ENCODE results near the gene SPPL3.

The SPPL3 gene

GRCh38 chr12:120835657-120836056, 68.5 kb downstream of the SPPL3 start:
- peaks cover 2% of the 10 kb centered on the region for H3K4me1 ChIP-seq (ENCODE audit: control insufficient read depth, low read depth, low read length)
- no peak overlapping the region for H4K8ac ChIP-seq (ENCODE audit: low read depth, low read length)
- H3K27me3 ChIP-seq (ENCODE audit: insufficient read depth, low read length, poor library complexity) = no peaks in the 10 kb centered on the region
- DNase-seq = no peak
- H2BK120ac ChIP-seq (ENCODE audit: low read depth, low read length) = no peak overlapping the region
- H3K56ac ChIP-seq (ENCODE audit: low read length) = no peak overlapping the region
- no CpG with 5 or more reads among the region's 1 CpG for WGBS (ENCODE audit: extremely low coverage, insufficient coverage, low lambda C conversion rate)
- H2AK5ac ChIP-seq (ENCODE audit: low read length) = no peak overlapping the region
- peaks cover 2% of the 10 kb centered on the region for H3K79me2 ChIP-seq (ENCODE audit: control insufficient read depth, insufficient read depth, low read length)
- H2BK5ac ChIP-seq (ENCODE audit: low read length) = no peak overlapping the region
- H3K4me2 ChIP-seq (ENCODE audit: low read length) = no peak overlapping the region
- H3K36me3 ChIP-seq (ENCODE audit: control insufficient read depth, insufficient read depth, low read length) = no peaks in the 10 kb centered on the region
- no peak overlapping the region for H3K27ac ChIP-seq (ENCODE audit: low read depth, low read length)
- no peak overlapping the region for H4K5ac ChIP-seq (ENCODE audit: low read length)
- H2BK15ac ChIP-seq (replicated peaks; ENCODE audit: low read depth) = no peak overlapping the region
- no peak overlapping the region for H3K23ac ChIP-seq (ENCODE audit: low read length)
- peaks cover 10% of the 10 kb centered on the region for H3K79me1 ChIP-seq (ENCODE audit: low read length)
- no peak overlapping the region for H3K4ac ChIP-seq (ENCODE audit: low read depth, low read length)
- H3K9ac ChIP-seq (ENCODE audit: low read length) = no peak overlapping the region
- no peak overlapping the region for H3K18ac ChIP-seq (ENCODE audit: low read length)
- no peak overlapping the region for H3K4me3 ChIP-seq (ENCODE audit: low read length)

DNA sequence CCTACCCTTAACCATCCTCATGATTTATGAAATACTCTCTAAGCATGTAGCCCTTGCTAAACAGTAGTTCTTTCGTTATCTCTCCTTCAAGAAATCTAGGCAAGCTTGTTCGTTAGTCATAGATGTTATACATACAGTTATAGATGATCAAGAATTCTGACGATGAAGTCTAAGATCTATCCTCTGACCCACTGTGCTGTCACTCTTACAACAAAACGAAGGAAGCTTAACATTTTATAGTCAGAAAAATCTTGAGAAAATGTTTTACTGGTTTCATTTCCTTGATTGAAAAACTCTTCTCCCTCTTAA, 68.9 kb downstream of the SPPL3 start:
- Histone ChIP-seq H3K23ac (ENCODE audit: low read length) (no peak overlapping the region), H3K18ac (ENCODE audit: low read length) (no peak overlapping the region), H2BK15ac (replicated peaks; ENCODE audit: low read depth) (no peak overlapping the region), H2BK5ac (ENCODE audit: low read length) (no peak overlapping the region), H4K5ac (ENCODE audit: low read length) (no peak overlapping the region), H3K4ac (ENCODE audit: low read depth, low read length) (no peak overlapping the region), H2AK5ac (ENCODE audit: low read length) (no peak overlapping the region), H2BK120ac (ENCODE audit: low read depth, low read length) (no peak overlapping the region), H3K4me3 (ENCODE audit: low read length) (no peak overlapping the region), H3K79me2 (ENCODE audit: control insufficient read depth, insufficient read depth, low read length) (peaks cover 2% of the 10 kb centered on the region), H3K27ac (ENCODE audit: low read depth, low read length) (no peak overlapping the region), H3K4me1 (ENCODE audit: control insufficient read depth, low read depth, low read length) (peaks cover 3% of the 10 kb centered on the region), H4K8ac (ENCODE audit: low read depth, low read length) (no peak overlapping the region), H3K4me2 (ENCODE audit: low read length) (no peak overlapping the region), H3K36me3 (ENCODE audit: control insufficient read depth, insufficient read depth, low read length) (no peaks in the 10 kb centered on the region), H3K56ac (ENCODE audit: low read length) (no peak overlapping the region), H3K27me3 (ENCODE audit: insufficient read depth, low read length, poor library complexity) (no peaks in the 10 kb centered on the region), H3K79me1 (ENCODE audit: low read length) (peaks cover 10% of the 10 kb centered on the region), H3K9ac (ENCODE audit: low read length) (no peak overlapping the region)
- no CpG with 5 or more reads among the region's 4 CpGs for WGBS (ENCODE audit: extremely low coverage, insufficient coverage, low lambda C conversion rate)
- no peak for DNase-seq

- Histone ChIP-seq H3K36me3 (ENCODE audit: control insufficient read depth, insufficient read depth, low read length) (no peaks in the 10 kb centered on the region), H3K9ac (ENCODE audit: low read length) (no peak overlapping the region), H4K5ac (ENCODE audit: low read length) (no peak overlapping the region), H3K4me3 (ENCODE audit: low read length) (no peak overlapping the region), H3K27me3 (ENCODE audit: insufficient read depth, low read length, poor library complexity) (no peaks in the 10 kb centered on the region), H3K23ac (ENCODE audit: low read length) (no peak overlapping the region), H3K79me1 (ENCODE audit: low read length) (peaks cover 10% of the 10 kb centered on the region), H3K56ac (ENCODE audit: low read length) (no peak overlapping the region), H3K18ac (ENCODE audit: low read length) (no peak overlapping the region), H3K4ac (ENCODE audit: low read depth, low read length) (no peak overlapping the region), H4K8ac (ENCODE audit: low read depth, low read length) (no peak overlapping the region), H3K4me2 (ENCODE audit: low read length) (no peak overlapping the region), H2BK15ac (replicated peaks; ENCODE audit: low read depth) (no peak overlapping the region), H2AK5ac (ENCODE audit: low read length) (no peak overlapping the region), H2BK120ac (ENCODE audit: low read depth, low read length) (no peak overlapping the region), H3K27ac (ENCODE audit: low read depth, low read length) (no peak overlapping the region), H2BK5ac (ENCODE audit: low read length) (no peak overlapping the region), H3K4me1 (ENCODE audit: control insufficient read depth, low read depth, low read length) (peaks cover 3% of the 10 kb centered on the region), H3K79me2 (ENCODE audit: control insufficient read depth, insufficient read depth, low read length) (peaks cover 2% of the 10 kb centered on the region)
- no CpG with 5 or more reads among the region's 4 CpGs for WGBS (ENCODE audit: extremely low coverage, insufficient coverage, low lambda C conversion rate)
- no peak for DNase-seq
Observed at GRCh38 chr12:120834489-120835303, 69.5 kb downstream of the SPPL3 start.

DNA sequence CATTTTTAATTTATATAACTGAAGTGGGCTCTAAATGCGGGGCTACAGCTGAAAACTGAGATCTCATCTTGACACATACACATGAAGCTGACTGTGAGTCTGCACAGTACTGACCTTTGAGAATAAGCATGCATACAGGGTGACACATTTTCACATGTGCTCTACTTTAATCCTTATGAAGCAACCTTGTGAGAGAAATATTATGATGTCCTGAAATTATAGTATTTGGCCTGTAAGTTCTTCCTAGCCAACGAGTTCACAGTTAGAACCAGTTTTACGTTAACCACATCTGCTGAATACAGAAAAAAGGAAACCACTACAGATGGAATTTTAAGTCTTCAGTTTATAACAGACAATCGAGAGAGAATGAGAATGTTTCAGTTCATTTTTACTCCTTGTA, 70.3 kb downstream of the SPPL3 start:
- Histone ChIP-seq H2BK15ac (replicated peaks; ENCODE audit: low read depth) (no peak overlapping the region), H3K79me2 (ENCODE audit: control insufficient read depth, insufficient read depth, low read length) (peaks cover 2% of the 10 kb centered on the region), H3K4me2 (ENCODE audit: low read length) (no peak overlapping the region), H3K4ac (ENCODE audit: low read depth, low read length) (no peak overlapping the region), H2BK120ac (ENCODE audit: low read depth, low read length) (no peak overlapping the region), H3K56ac (ENCODE audit: low read length) (no peak overlapping the region), H3K23ac (ENCODE audit: low read length) (no peak overlapping the region), H3K27me3 (ENCODE audit: insufficient read depth, low read length, poor library complexity) (no peaks in the 10 kb centered on the region), H3K79me1 (ENCODE audit: low read length) (peaks cover 10% of the 10 kb centered on the region), H3K4me1 (ENCODE audit: control insufficient read depth, low read depth, low read length) (peaks cover 3% of the 10 kb centered on the region), H3K27ac (ENCODE audit: low read depth, low read length) (no peak overlapping the region), H3K36me3 (ENCODE audit: control insufficient read depth, insufficient read depth, low read length) (no peaks in the 10 kb centered on the region), H2AK5ac (ENCODE audit: low read length) (no peak overlapping the region), H4K8ac (ENCODE audit: low read depth, low read length) (no peak overlapping the region), H3K4me3 (ENCODE audit: low read length) (no peak overlapping the region), H3K9ac (ENCODE audit: low read length) (no peak overlapping the region), H4K5ac (ENCODE audit: low read length) (no peak overlapping the region), H2BK5ac (ENCODE audit: low read length) (no peak overlapping the region), H3K18ac (ENCODE audit: low read length) (no peak overlapping the region)
- no CpG with 5 or more reads among the region's 4 CpGs for WGBS (ENCODE audit: extremely low coverage, insufficient coverage, low lambda C conversion rate)
- DNase-seq = no peak

GRCh38 chr12:120832737-120833136, 71.4 kb downstream of the SPPL3 start:
- Histone ChIP-seq H2BK120ac (ENCODE audit: low read depth, low read length) (no peak overlapping the region), H3K56ac (ENCODE audit: low read length) (no peak overlapping the region), H4K8ac (ENCODE audit: low read depth, low read length) (no peak overlapping the region), H3K4me1 (ENCODE audit: control insufficient read depth, low read depth, low read length) (peaks cover 3% of the 10 kb centered on the region), H2AK5ac (ENCODE audit: low read length) (no peak overlapping the region), H2BK5ac (ENCODE audit: low read length) (no peak overlapping the region), H3K27me3 (ENCODE audit: insufficient read depth, low read length, poor library complexity) (no peaks in the 10 kb centered on the region), H3K4me3 (ENCODE audit: low read length) (no peak overlapping the region), H3K27ac (ENCODE audit: low read depth, low read length) (no peak overlapping the region), H3K4ac (ENCODE audit: low read depth, low read length) (no peak overlapping the region), H4K5ac (ENCODE audit: low read length) (no peak overlapping the region), H3K79me2 (ENCODE audit: control insufficient read depth, insufficient read depth, low read length) (peaks cover 2% of the 10 kb centered on the region), H3K9ac (ENCODE audit: low read length) (no peak overlapping the region), H3K36me3 (ENCODE audit: control insufficient read depth, insufficient read depth, low read length) (no peaks in the 10 kb centered on the region), H3K79me1 (ENCODE audit: low read length) (peaks cover 10% of the 10 kb centered on the region), H2BK15ac (replicated peaks; ENCODE audit: low read depth) (no peak overlapping the region), H3K23ac (ENCODE audit: low read length) (no peak overlapping the region), H3K18ac (ENCODE audit: low read length) (no peak overlapping the region), H3K4me2 (ENCODE audit: low read length) (no peak overlapping the region)
- no CpG with 5 or more reads among the region's 2 CpGs for WGBS (ENCODE audit: extremely low coverage, insufficient coverage, low lambda C conversion rate)
- DNase-seq = no peak
